GOT3 (cell line): ENCODE results near the gene PRKCG.
"Not testable (repeated sequence)": the region's sequence is repeated elsewhere in the genome, so short reads cannot be mapped to it uniquely, and the experiment has no call there.

ENCODE experiments used
- DNase-seq: peaks from one replicate; lab custom pipeline; 2025; ENCODE audit warnings: mixed read lengths; lab: John Stamatoyannopoulos, UW

PRKCG gene

GRCh38 chr19:53881482-53882390, at the start of gene PRKCG:
Gene PRKCG (plus strand): TSS chr19:53882197. CDS start chr19:53882495, 298 bp downstream.
- no peak for DNase-seq

DNA sequence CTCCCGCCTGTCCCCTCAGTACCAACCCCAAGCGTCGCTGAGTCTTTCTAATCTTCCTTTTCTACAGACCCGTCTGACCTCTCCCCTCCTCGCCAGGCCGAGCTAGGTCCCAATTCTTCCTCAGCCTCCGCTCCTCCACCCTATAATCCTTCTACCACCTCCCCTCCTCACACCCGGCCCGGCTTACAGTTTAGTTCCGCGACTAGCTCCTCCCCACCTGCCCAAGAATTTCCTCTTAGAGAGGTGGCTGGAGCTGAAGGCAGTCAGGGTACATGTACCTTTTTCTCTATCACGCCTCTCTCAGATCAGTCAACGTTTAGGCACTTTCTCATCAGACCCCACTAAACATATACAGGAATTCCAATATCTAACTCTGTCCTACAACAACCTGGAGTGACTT, 49.1 kb upstream of the PRKCG start:
- not testable (repeated sequence) for DNase-seq

DNA sequence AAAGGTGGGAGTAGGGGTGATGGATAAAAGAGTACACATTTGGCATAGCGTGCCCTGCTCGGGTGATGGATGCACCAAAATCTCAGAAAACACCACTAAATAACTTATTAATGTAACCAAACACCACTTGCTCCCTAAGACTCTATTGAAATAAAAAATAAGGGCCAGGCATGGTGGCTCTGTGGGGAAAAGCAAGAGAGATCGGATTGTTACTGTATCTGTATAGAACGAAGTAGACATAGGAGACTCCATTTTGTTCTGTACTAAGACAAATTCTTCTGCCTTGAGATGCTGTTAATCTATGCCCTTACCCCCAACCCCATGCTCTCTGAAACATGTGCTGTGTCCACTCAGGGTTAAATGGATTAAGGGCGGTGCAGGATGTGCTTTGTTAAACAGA, 43.6 kb upstream of the PRKCG start:
- DNase-seq, result not testable (repeated sequence)

DNA sequence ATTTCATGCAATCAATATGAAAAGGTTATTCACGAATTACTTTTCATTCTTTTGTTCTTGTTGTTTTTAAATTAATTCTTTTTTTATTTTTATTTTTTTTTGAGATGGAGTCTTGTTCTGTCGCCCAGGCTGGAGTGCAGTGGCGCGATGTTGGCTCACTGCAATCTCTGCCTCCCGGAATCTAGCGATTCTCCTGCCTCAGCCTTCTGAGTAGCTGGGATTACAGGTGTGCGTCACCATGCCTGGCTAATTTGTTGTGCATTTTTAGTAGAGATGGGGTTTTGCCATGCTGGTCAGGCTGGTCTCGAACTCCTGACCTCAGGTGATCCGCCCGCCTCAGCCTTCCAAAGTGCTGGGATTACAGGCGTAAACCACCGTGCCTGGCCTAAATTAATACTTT, 41.8 kb upstream of the PRKCG start:
- not testable (repeated sequence) for DNase-seq

GRCh38 chr19:53840914-53841313, 41.1 kb upstream of the PRKCG start:
- DNase-seq, result not testable (repeated sequence)

DNA sequence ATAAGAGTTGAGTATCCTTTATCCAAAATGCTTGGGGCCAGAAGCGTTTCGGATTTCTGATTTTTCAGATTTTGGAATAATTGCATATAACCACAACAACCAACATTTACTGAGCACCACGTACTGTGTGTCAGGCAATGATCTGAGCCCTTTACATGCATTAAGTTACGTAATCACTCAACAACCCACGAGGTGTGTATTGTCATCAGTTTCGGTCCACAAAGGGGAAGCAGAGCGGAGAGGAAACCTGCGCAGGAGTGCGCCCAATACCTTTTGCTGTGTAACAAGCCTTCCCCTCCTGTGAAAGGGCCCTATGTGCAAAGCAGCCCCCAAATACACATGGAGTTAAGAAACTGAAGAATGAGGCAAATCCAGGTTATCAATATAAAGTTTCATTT, 37.1 kb upstream of the PRKCG start:
- DNase-seq, result no peak

DNA sequence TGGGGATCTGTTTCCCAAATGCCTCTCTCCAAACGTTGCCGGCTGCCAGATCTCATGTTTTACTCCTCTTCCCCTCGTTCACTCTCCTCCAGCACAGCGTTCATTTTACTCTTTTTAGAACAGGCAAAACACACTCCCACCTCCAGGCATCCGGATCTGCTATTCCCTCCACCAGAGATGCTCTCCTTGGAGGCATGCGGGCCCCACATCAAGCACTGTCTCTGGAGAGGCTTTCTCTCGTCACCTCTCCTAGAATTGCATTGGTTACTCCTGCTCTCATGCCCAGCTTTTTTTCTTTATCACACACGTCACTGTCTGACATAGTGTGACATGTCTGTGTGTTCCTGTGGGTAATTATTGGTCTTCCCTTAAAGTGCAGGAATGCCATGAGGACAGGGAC, 34.4 kb upstream of the PRKCG start:
- DNase-seq, result no peak

DNA sequence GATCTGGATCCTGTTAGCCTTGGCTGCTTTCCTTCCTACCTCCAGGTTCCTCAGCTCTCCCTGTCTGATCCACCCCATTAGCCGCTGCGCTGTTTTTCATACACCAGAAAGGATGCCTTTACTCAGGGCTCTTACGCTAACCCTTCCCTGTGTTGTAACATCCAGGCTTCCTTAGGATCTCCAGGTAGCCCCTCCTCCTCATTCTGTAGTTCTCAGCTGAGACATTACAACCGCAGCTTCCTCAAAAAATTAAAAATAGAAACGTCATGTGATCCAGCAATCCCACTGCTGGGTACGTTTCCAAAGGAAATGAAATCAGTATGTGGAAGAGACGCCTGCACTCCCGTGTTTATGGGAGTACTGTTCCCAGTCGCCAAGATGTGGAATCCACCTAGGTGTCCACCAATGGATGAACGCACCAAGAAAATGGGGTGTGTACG, 32.7 kb upstream of the PRKCG start:
- DNase-seq, result no peak

- DNase-seq, result no peak
Observed at GRCh38 chr19:53853707-53854106, 28.3 kb upstream of the PRKCG start.

DNA sequence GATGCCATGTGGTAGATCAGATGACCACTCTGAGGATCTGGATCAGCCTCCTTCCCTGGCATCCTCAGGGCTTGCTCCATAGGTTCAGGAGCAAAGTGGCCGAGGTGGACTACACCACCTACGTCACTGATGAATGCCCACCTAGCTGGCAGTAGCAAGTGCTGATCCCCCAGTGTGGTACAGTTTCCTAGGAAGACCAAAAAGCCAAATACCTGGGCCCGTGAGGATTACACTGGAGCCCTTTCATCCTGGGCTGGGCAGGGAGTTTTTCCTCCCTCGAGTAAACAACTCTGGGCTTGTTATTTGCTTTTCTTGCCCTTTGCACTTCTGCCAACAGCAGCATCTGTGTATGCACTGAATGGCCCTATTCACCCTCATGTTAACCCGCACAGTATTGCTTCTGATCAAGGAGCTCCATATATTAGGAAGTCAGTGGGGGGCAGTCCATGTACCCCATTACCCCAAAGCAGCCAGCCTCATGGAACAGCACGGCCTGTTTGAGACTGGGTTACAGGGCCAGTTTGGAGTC, 17.6 kb upstream of the PRKCG start:
- no peak for DNase-seq

DNA sequence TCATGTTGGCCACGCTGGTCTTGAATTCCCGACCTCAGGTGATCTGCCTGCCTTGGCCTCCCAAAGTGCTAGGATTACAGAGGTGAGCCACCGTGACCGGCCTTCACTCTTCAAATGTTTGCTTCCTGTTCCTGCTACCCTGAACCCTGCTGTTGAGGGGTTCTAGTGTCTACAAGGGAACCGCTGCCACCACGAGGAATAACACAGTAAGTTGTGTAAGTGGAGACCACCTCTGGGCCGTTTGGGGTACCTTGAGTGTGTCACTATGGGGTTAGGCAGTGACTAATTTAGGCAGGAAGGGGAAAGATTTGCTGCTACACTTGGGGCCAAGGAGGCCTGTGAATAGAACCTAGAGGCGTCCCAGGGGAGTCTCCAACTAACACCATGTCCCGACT, 16.5 kb upstream of the PRKCG start:
- no peak for DNase-seq

- DNase-seq, result peak; percentile 69
Observed at GRCh38 chr19:53865918-53866864, 15.8 kb upstream of the PRKCG start.

- DNase-seq, result no peak
Observed at GRCh38 chr19:53866865-53867224, 15.2 kb upstream of the PRKCG start.

GRCh38 chr19:53867225-53868090, 14.5 kb upstream of the PRKCG start, which contains the start of gene MYADM:
Gene MYADM (plus strand): TSS chr19:53867883. CDS start chr19:53873530, 5,647 bp downstream.
- DNase-seq, result peak; percentile 97

DNA sequence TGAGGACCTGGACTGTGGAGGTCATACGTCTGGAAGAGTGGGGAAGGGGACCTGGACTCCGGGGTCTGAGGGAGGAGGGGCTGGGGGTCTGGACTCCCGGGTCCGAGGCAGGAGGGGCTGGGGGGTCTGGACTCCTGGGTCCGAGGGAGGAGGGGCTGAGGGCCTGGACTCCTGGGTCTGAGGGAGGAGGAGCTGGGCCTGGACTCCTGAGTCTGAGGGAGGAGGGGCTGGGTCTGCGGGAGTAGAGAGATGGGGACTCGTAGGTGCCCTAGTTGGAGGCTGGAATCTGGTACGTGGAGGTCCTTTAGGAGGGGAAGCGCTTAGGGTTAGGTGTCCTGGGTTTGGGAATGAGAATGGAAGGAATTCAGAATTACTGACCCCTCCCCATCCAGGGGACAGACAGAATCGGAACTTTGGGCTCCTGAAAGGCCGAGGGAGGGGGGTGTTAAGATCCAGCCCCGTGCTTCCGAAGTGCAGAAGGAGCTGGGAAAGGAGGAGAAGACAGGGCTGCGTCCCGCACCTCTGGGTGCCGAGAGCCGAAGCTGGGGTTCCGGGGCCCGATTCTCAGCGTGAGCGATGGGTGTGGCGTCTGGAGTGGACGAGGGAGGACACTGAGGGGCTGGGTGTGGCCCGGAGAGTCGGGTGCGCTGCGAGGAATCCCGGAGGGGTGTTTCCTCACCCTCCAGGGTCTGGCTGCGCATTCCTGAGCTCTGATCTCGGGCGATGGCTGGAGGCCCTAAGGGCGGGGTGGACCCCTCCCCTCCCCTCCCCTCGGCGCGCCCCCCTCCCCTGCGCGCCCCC, 13.7 kb upstream of the PRKCG start:
- no peak for DNase-seq

GRCh38 chr19:53868892-53869804, 12.8 kb upstream of the PRKCG start:
- DNase-seq, result peak; percentile 66

DNA sequence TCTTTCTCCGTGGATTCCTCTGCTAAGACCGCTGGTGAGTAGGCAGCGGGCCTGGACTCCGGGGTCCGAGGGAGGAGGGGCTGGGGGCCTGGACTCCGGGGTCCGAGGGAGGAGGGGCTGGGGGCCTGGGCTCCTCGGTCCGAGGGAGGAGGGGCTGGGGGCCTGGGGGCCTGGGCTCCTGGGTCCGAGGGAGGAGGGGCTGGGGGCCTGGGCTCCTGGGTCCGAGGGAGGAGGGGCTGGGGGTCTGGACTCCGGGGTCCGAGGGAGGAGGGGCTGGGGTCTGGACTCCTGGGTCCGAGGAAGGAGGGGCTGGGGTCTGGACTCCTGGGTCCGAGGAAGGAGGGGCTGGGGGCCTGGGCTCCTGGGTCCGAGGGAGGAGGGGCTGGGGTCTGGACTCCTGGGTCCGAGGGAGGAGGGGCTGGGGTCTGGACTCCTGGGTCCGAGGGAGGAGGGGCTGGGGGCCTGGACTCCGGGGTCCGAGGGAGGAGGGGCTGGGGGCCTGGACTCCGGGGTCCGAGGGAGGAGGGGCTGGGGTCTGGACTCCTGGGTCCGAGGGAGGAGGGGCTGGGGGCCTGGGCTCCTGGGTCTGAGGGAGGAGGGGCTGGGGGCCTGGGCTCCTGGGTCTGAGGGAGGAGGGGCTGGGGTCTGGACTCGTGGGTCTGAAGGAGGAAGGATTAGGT, 12.1 kb upstream of the PRKCG start:
- DNase-seq, result not testable (repeated sequence)

GRCh38 chr19:53870485-53870844, 11.5 kb upstream of the PRKCG start:
- DNase-seq, result no peak

DNA sequence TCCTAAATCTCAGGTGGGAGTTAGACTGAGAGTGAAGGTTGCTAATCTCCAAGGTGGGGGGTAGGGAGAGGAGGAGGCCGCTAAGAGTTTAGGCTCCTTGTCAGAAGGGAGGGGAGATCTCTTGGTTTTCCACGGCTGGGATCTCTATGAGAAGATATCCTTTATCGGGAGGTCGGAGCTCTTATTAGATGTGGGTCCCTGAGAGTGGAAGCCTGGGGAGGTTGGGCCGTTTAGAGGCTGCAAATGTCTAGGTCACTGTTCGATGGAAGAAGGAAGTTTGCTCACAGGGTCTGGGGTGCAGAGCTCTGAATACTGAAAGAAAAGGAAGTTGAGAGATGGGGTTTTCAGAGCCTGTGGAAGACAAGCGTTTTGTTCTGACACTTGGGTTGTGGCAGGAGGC, 10.5 kb upstream of the PRKCG start:
- no peak for DNase-seq
